ENCODE measurements around the gene DNAJB6.

DNAJB6 gene

GRCh38 chr7:157335236-157335635 lies 1.6 kb upstream of the DNAJB6 start:
- H3K9me3 ChIP-seq: no peaks in the 10 kb centered on the region
- intact Hi-C loops (cut with DNase I; ENCODE audit: low total_unique reads): loop anchor here (5.0 kb wide), 1 partner anchor 63 kb away; no protein-coding TSS in a partner anchor
- TF ChIP-seq, protein P1, sequence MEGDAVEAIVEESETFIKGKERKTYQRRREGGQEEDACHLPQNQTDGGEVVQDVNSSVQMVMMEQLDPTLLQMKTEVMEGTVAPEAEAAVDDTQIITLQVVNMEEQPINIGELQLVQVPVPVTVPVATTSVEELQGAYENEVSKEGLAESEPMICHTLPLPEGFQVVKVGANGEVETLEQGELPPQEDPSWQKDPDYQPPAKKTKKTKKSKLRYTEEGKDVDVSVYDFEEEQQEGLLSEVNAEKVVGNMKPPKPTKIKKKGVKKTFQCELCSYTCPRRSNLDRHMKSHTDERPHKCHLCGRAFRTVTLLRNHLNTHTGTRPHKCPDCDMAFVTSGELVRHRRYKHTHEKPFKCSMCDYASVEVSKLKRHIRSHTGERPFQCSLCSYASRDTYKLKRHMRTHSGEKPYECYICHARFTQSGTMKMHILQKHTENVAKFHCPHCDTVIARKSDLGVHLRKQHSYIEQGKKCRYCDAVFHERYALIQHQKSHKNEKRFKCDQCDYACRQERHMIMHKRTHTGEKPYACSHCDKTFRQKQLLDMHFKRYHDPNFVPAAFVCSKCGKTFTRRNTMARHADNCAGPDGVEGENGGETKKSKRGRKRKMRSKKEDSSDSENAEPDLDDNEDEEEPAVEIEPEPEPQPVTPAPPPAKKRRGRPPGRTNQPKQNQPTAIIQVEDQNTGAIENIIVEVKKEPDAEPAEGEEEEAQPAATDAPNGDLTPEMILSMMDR (IDR thresholded peaks at IDR 0.05): no peak

GRCh38 chr7:157335991-157336382 lies 817 bp upstream of the DNAJB6 start:
- TF ChIP-seq, protein P1 (IDR thresholded peaks at IDR 0.05): no peak
- intact Hi-C loops (cut with DNase I; ENCODE audit: low total_unique reads): loop anchor here (5.0 kb wide), 1 partner anchor 64 kb away; no protein-coding TSS in a partner anchor
- DNase-seq: no peak

More at GRCh38 chr7:157335236-157335635, 1.6 kb upstream of the DNAJB6 start:
- H3K27ac ChIP-seq: no peak overlapping the region
- no peak for DNase-seq
- H3K4me1 ChIP-seq: peaks cover 4 to 32% (median 17%) of the 10 kb centered on the region in 4 donors
- H3K27me3 ChIP-seq: no peaks in the 10 kb centered on the region
- no peaks in the 10 kb centered on the region for H3K36me3 ChIP-seq
- H3K4me3 ChIP-seq: no peak overlapping the region

GRCh38 chr7:157337316-157338149 lies 729 bp downstream of the DNAJB6 start:
- peak overlapping the region; percentile 87 to 94 for H3K4me3 ChIP-seq
- intact Hi-C loops (cut with DNase I; ENCODE audit: low total_unique reads): loop anchor here (5.0 kb wide), 1 partner anchor 65 kb away; no protein-coding TSS in a partner anchor
- H3K27me3 ChIP-seq: no peaks in the 10 kb centered on the region
- H3K36me3 ChIP-seq: no peaks in the 10 kb centered on the region
- peak overlapping the region; percentile 87 to 97 for H3K27ac ChIP-seq
- DNase-seq: peak; percentile 33 to 78
- no peaks in the 10 kb centered on the region for H3K9me3 ChIP-seq
- TF ChIP-seq, protein P1 (IDR thresholded peaks at IDR 0.05): peak in 1 of 2 experiments; percentile 6
- H3K4me1 ChIP-seq: peaks cover 4 to 55% (median 26%) of the 10 kb centered on the region in 4 donors

More at GRCh38 chr7:157335991-157336382, 817 bp upstream of the DNAJB6 start:
- Histone ChIP-seq H3K9me3 (no peaks in the 10 kb centered on the region), H3K27me3 (no peaks in the 10 kb centered on the region), H3K36me3 (no peaks in the 10 kb centered on the region), H3K4me3 (peak overlapping the region; percentile 87 to 94), H3K27ac (peak overlapping the region; percentile 87 to 97), H3K4me1 (peaks cover 4 to 40% (median 22%) of the 10 kb centered on the region in 4 donors)

DNA sequence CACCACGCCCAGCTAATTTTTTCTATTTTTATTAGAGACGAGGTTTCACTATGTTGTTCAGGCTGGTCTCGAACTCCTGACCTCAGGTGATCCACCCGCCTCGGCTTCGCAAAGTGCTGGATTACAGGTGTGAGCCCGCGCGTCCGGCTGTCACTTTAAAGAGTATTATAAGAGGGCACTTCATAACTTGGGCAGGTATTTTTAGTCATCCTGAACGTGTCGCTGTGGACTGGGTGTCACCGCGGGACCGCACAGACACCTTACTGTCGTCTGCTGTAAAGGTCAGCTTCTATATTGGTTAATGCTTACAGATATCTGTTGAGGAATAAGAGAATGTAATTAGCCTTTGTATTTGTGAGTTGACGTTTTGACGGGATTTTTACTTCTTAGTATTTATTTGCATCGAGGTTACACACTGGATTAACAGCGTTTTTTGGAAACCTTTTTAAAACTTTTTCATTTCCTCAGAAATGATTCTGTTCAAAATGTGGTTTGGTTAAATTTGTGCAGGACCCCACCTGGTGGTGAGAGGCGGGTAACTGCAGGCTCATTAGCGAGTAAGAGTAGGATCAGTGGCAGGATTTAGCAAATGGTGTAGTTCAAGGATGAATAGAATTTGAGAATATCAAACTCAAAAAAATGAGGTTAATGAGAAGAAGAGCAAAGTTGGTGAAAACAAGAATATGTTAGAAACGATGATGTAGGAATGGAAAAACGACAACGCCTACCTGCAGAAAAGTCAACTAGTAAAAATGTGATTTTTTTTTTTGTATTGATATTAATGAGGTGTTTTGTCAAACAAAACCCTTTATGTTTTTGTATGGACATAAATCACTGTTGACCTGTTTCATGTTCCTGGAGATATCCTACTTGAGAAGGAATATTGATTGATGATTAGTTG lies 3.2 kb downstream of the DNAJB6 start:
- intact Hi-C loops (cut with DNase I; ENCODE audit: low total_unique reads): loop anchor here (5.0 kb wide), 1 partner anchor 68 kb away; no protein-coding TSS in a partner anchor
- TF ChIP-seq, protein P1 (IDR thresholded peaks at IDR 0.05): peak; percentile 69 to 86
- H3K27me3 ChIP-seq: no peaks in the 10 kb centered on the region
- no peak overlapping the region for H3K4me3 ChIP-seq
- peaks cover 4 to 76% (median 31%) of the 10 kb centered on the region in 4 donors for H3K4me1 ChIP-seq
- peak overlapping the region in 1 of 2 donors; percentile 10 for H3K27ac ChIP-seq
- H3K36me3 ChIP-seq: no peaks in the 10 kb centered on the region
- peak; percentile 77 for DNase-seq
- no peaks in the 10 kb centered on the region for H3K9me3 ChIP-seq

GRCh38 chr7:157347217-157347904 lies 10.6 kb downstream of the DNAJB6 start:
- no peaks in the 10 kb centered on the region for H3K27me3 ChIP-seq
- intact Hi-C loops (cut with DNase I; ENCODE audit: low total_unique reads): no loop called here
- TF ChIP-seq, protein P1 (IDR thresholded peaks at IDR 0.05): no peak
- H3K27ac ChIP-seq: peak overlapping the region; percentile 57 to 61
- peak; percentile 80 to 89 for DNase-seq
- peaks cover 0 to 87% (median 36%) of the 10 kb centered on the region in 4 donors for H3K4me1 ChIP-seq
- H3K36me3 ChIP-seq: no peaks in the 10 kb centered on the region
- H3K9me3 ChIP-seq: no peaks in the 10 kb centered on the region
- peak overlapping the region; percentile 37 to 40 for H3K4me3 ChIP-seq

All from tibial artery (tissue), 4 donors.